Thymus (tissue), 11 donors: ENCODE measurements around the gene KCNH5. TPM values are rescaled to one million over a fixed set of nuclear protein-coding genes. Genes with fewer than 3 reads are reported as not detected.

Source experiments
- DNase-seq, 9 donors: peaks; one replicate each; pipeline ENCODE4 v3.0.0-alpha.2; 2013; ENCODE audit warnings: low spot score in 9 of 9, low read depth in 6 of 9, missing footprints in 1 of 9
- H3K27ac ChIP-seq, 2 donors: one replicate each; pipeline ENCODE4 v1.5.1; 2013; ENCODE audit warnings: control low read depth in 1 of 2, low read depth in 1 of 2, low read length in 1 of 2, mild to moderate bottlenecking in 1 of 2, moderate library complexity in 1 of 2
- H3K27me3 ChIP-seq, 2 donors: one replicate each; pipeline ENCODE4 v1.5.1; 2013; ENCODE audit warnings: low read length in 1 of 2; ENCODE audit not compliant: control insufficient read depth in 2 of 2, insufficient read depth in 1 of 2
- H3K36me3 ChIP-seq, 2 donors: one replicate each; pipeline ENCODE4 v1.5.1; 2013; ENCODE audit warnings: low read length in 1 of 2, mild to moderate bottlenecking in 1 of 2, moderate library complexity in 1 of 2; ENCODE audit not compliant: control insufficient read depth in 2 of 2, insufficient read depth in 2 of 2
- H3K4me1 ChIP-seq, 2 donors: one replicate each; pipeline ENCODE4 v1.5.1; 2013; ENCODE audit warnings: low read length in 2 of 2; ENCODE audit not compliant: control insufficient read depth in 2 of 2, insufficient read depth in 2 of 2
- H3K4me3 ChIP-seq, 2 donors: one replicate each; pipeline ENCODE4 v1.5.1; 2013; ENCODE audit warnings: low read length in 2 of 2, control low read depth in 1 of 2, mild to moderate bottlenecking in 1 of 2
- H3K9me3 ChIP-seq, 2 donors: one replicate each; pipeline ENCODE4 v1.5.1; 2013; ENCODE audit warnings: low read length in 1 of 2, mild to moderate bottlenecking in 1 of 2; ENCODE audit not compliant: control insufficient read depth in 2 of 2, insufficient read depth in 1 of 2
- WGBS: extraction: QIAGEN DNeasy Blood & Tissue Kit; methylation state at CpG from one replicate; pipeline ENCODE4 v1.1.7; 2013; 5-methylcytosine and 5-hydroxymethylcytosine counted together
- polyA plus RNA-seq: library from polyadenylated mRNA; stranded (reverse); fragments of 200-250 nt; gene quantifications from one replicate; pipeline ENCODE4 v1.2.3, GENCODE V29; 2013
- total RNA-seq: library from RNA; stranded (reverse); fragments of 120-200 nt; gene quantifications from one replicate; pipeline ENCODE4 v1.2.4, GENCODE V29; 2013
- donor health status: healthy.

The KCNH5 gene
- total and polyA plus RNA-seq, 2 donors, result 0.11 to 0.38 TPM

DNA sequence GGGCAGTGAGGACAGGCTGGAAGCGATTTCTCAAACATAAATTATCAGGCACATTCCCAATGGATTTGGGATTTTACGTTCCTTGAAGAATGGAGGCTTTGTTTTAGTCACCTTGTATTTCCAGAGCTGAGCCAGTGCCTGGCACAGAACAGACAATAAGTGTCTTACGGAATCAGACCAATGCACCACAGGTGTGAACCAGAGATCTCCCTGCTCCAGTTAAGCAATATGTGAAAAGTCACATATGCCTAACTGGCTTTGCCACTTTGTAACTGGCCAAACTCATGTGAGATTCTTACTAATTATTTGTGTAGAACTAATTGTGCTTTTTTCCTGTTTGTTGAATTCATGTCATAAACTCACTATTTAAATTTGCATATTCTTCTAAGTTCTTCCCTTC lies 130.4 kb downstream of the KCNH5 start:
- no peaks in the 10 kb centered on the region for H3K9me3 ChIP-seq
- no peak overlapping the region for H3K4me3 ChIP-seq
- DNase-seq, result no peak
- WGBS, result 92% methylated on average over 3 of the region's 3 CpGs
- no peaks in the 10 kb centered on the region for H3K4me1 ChIP-seq
- H3K27me3 ChIP-seq, result no peaks in the 10 kb centered on the region
- H3K36me3 ChIP-seq, result no peaks in the 10 kb centered on the region
- no peak overlapping the region for H3K27ac ChIP-seq

DNA sequence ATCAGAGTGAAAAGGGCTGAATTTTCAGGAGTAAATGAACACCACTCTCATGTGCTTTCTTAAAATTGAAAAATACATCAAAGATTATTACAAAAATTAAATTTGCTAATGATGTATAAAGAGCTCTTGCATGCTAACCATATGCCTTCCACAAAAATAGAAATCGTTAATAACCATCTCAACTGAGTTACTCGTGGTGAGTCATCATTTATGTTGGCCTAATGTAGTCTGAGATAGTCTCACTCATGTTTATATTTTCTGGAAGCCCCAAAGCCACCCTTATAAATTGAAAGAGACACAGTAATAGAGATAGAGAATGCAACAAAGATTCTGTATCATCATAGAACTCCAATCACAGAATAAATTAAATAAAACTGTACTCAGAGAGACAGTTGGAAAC lies 131.2 kb downstream of the KCNH5 start:
- Histone ChIP-seq H3K9me3 (no peaks in the 10 kb centered on the region), H3K27ac (no peak overlapping the region), H3K4me3 (no peak overlapping the region), H3K36me3 (no peaks in the 10 kb centered on the region), H3K4me1 (no peaks in the 10 kb centered on the region), H3K27me3 (no peaks in the 10 kb centered on the region)
- no peak for DNase-seq
- 82% methylated on average over 2 of the region's 2 CpGs for WGBS

DNA sequence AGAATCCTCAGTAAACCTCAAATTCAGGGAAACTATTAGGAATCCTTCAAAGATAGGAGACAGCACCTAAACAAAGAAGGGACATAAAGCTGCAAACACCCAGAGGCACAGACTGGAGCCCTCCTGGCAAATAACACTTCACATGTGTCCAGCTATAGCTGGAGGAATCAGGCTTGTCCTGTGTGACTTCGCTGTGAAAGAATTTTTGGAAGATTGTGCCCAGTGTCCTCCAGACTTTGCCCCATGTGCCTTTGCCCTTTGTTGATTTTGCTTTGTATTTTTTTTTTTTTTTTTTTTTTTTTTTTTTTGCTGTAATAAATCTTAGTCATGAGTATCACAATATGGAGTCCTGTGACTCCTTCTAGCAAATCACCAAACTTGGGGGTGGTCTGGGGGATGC lies 136.8 kb downstream of the KCNH5 start:
- no peaks in the 10 kb centered on the region for H3K27me3 ChIP-seq
- H3K27ac ChIP-seq, result no peak overlapping the region
- no peak overlapping the region for H3K4me3 ChIP-seq
- WGBS, result 91% methylated on average over 1 of the region's 1 CpG
- no peaks in the 10 kb centered on the region for H3K36me3 ChIP-seq
- no peak for DNase-seq
- no peaks in the 10 kb centered on the region for H3K4me1 ChIP-seq
- H3K9me3 ChIP-seq, result no peaks in the 10 kb centered on the region

DNA sequence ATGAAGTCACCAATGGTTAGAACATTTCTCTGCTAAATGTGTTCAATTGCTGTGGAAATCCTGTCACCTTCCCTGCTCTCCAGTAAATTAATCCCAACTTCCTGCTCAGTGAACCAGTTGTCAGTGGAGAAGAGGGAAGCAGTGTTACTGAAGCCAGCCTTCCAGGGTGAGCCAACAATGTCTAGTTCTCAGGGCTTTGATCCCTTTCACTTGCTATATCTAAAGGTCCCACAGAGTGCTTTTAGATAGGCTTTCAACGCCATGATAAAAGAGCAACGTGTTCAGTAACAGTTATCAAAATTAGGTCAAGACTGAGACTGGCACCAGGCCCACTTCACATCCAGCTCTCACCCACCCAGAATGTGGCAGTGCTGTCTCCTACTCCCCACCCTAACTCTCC lies 139.7 kb downstream of the KCNH5 start:
- no peak overlapping the region for H3K27ac ChIP-seq
- H3K36me3 ChIP-seq, result no peaks in the 10 kb centered on the region
- no peaks in the 10 kb centered on the region for H3K9me3 ChIP-seq
- H3K4me3 ChIP-seq, result no peak overlapping the region
- no peaks in the 10 kb centered on the region for H3K27me3 ChIP-seq
- DNase-seq, result no peak
- WGBS, result 81% methylated on average over 2 of the region's 2 CpGs
- H3K4me1 ChIP-seq, result no peaks in the 10 kb centered on the region

DNA sequence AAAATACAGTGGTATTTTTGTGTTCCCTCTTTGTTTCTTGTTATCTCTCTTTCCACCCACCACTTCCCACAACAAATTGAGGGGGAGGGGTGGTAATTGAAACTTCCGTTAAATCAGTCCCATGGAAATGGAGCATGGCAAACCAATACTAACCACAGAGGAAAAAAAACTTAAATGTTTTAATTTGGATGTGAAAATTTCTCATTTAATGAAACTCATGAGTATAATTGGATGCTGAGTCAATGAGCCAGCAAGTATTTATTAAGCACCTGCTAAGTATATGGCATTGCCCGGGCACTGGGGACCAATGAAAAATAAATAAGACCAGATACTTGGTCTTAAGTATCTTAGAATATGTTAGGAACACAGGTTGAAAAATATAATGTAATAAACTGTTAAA lies 147.5 kb downstream of the KCNH5 start:
- 63% methylated on average over 2 of the region's 2 CpGs for WGBS
- Histone ChIP-seq H3K4me3 (no peak overlapping the region), H3K27me3 (no peaks in the 10 kb centered on the region), H3K27ac (no peak overlapping the region), H3K4me1 (no peaks in the 10 kb centered on the region), H3K9me3 (no peaks in the 10 kb centered on the region), H3K36me3 (no peaks in the 10 kb centered on the region)
- no peak for DNase-seq

DNA sequence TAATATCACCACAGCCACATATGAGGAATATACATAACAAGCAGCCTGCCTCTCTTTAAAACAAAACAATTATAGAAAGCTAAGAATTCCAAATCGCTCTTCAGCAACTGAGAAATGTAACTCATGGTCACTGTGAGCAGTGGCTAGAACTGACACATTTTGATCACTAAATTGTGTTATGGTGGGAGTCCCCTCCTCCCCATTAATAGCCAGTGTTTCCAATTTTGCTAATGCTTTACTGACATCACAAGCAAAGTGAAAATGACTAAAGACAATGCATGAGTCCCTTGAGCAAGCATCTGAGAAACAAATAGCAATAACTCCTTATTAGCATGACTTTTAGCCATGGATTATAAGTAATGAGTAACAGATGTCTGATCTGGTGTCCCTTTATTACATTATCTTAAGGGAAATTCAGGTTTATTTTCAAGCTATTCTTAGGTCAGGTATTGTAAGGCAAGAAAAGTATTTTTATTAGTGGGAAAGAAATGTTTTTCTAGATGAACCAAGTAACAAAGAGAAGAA lies 148.3 kb downstream of the KCNH5 start:
- Histone ChIP-seq H3K4me1 (no peaks in the 10 kb centered on the region), H3K9me3 (no peaks in the 10 kb centered on the region), H3K27ac (no peak overlapping the region), H3K27me3 (no peaks in the 10 kb centered on the region), H3K36me3 (no peaks in the 10 kb centered on the region), H3K4me3 (no peak overlapping the region)
- WGBS, result 88% methylated on average over 1 of the region's 1 CpG
- DNase-seq, result no peak

DNA sequence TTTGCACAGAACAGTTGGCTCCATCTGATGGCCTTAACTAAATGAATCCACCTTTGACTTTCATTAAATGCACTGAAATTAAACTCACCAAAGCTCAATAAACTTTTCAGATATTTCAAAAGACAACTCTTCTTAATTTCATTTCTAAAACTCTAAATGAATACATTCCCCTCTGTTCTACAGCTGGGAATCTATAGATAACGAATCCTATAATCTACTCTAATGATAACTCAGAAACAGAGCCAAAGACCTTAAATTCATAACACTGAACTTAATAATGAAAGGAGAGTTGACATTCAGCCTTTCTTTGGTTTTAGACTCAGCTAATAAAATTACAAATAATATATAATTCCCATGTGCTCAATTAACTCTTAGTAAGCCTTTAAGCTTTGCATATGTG lies 150.5 kb downstream of the KCNH5 start:
- H3K27ac ChIP-seq, result no peak overlapping the region
- 86% methylated on average over 1 of the region's 1 CpG for WGBS
- DNase-seq, result no peak

DNA sequence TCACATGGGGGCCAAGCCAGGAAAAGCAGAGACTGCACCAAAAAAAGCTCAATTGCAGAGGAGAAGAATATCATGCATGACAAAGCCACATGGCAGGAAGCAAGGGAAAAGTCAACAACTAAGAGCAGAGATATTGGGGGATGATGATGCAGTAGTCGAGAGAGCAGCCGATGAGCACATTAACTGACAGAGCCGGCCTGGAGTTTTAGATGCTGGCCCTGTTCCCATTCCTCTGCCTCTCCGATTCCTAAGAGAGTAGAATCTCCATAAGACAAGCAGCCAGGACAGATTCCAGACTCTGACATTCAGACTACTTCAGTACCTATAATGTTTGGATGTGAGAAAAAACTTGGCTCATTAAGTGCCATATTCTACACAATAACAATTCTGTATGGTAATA lies 155.9 kb downstream of the KCNH5 start:
- Histone ChIP-seq H3K4me3 (no peak overlapping the region), H3K4me1 (no peaks in the 10 kb centered on the region), H3K36me3 (no peaks in the 10 kb centered on the region), H3K9me3 (no peaks in the 10 kb centered on the region), H3K27me3 (no peaks in the 10 kb centered on the region), H3K27ac (no peak overlapping the region)
- 88% methylated on average over 4 of the region's 4 CpGs for WGBS
- DNase-seq, result no peak

More for the DNA sequence above, 150.5 kb downstream of the KCNH5 start:
- Histone ChIP-seq H3K4me3 (no peak overlapping the region), H3K36me3 (no peaks in the 10 kb centered on the region), H3K4me1 (no peaks in the 10 kb centered on the region), H3K9me3 (no peaks in the 10 kb centered on the region), H3K27me3 (no peaks in the 10 kb centered on the region)

DNA sequence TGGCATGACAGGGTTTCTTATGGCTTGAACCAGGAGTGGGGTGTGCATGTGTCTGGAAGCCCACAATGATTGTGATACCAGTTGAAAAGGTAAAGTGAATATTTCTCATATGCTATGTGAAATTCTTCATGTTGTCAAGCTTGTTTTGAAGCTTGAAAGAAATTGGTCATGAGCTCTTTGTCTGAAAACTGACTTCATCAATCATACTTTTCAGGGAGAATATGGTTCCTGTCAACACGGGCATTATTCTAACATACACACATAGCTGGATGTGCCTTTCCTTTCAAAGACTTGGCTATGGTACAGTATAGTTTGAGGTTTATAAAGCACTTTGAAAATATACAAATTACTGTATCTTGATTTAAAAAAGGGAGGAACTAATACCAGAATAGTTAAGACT lies 158.8 kb downstream of the KCNH5 start:
- Histone ChIP-seq H3K27me3 (no peaks in the 10 kb centered on the region), H3K4me1 (no peaks in the 10 kb centered on the region), H3K9me3 (no peaks in the 10 kb centered on the region), H3K36me3 (no peaks in the 10 kb centered on the region), H3K4me3 (no peak overlapping the region), H3K27ac (no peak overlapping the region)
- 81% methylated on average over 1 of the region's 1 CpG for WGBS
- no peak for DNase-seq

DNA sequence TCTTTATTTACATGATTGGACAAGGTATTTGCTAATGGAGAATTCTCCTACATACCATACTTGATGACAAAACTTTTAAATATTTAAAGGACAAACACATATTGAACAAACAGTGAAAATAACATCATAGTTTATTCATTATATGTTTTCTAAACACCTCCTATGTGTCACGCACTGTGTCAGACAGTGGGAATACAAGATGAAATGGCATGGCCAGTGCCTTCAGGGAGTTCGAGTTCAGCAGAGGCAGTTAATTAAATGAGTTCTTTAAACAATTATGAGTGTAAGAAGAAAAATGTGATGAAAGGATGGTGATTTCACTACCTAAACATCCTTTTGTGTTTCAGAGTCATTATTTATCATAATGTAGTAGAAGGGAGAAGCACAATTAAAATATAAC lies 159.8 kb downstream of the KCNH5 start:
- H3K4me1 ChIP-seq, result no peaks in the 10 kb centered on the region
- H3K4me3 ChIP-seq, result no peak overlapping the region
- H3K27ac ChIP-seq, result no peak overlapping the region
- H3K36me3 ChIP-seq, result no peaks in the 10 kb centered on the region
- no peaks in the 10 kb centered on the region for H3K27me3 ChIP-seq
- H3K9me3 ChIP-seq, result no peaks in the 10 kb centered on the region
- DNase-seq, result no peak
- 90% methylated on average over 2 of the region's 2 CpGs for WGBS
